Central memory CD8-positive, alpha-beta T cell (primary cell): Measurements from ENCODE around the gene CDK5R2.

Source experiments
- ATAC-seq: fragments of 150-1000 bp; cut with Tn5 transposase; replicated peaks from 2 replicates; pipeline ENCODE4 v1.10.0; 2022; ENCODE audit warnings: mild to moderate bottlenecking, moderate FRiP score, moderate number of reproducible peaks; ENCODE audit not compliant: poor library complexity, severe bottlenecking; ENCODE audit errors: extremely low read depth
- DNase-seq, 2 donors: peaks; one replicate each; pipeline ENCODE4 v3.0.0; 2021; ENCODE audit warnings: low spot score in 2 of 2
- H3K27ac Mint-ChIP-seq: one replicate; pipeline ENCODE4 v1.8.0; 2022; ENCODE audit warnings: low read depth, mild to moderate bottlenecking, moderate library complexity, mixed read lengths
- H3K27me3 Mint-ChIP-seq: one replicate; pipeline ENCODE4 v1.8.0; 2022; ENCODE audit warnings: mixed read lengths
- H3K36me3 Mint-ChIP-seq: one replicate; pipeline ENCODE4 v1.8.0; 2022; ENCODE audit warnings: mild to moderate bottlenecking, moderate library complexity, mixed read lengths; ENCODE audit not compliant: insufficient read depth
- H3K4me1 Mint-ChIP-seq: one replicate; pipeline ENCODE4 v1.8.0; 2022; ENCODE audit warnings: mixed read lengths
- H3K4me3 Mint-ChIP-seq: one replicate; pipeline ENCODE4 v1.8.0; 2022; ENCODE audit warnings: mild to moderate bottlenecking, moderate library complexity, mixed read lengths
- H3K9me3 Mint-ChIP-seq: one replicate; pipeline ENCODE4 v1.8.0; 2022; ENCODE audit warnings: mixed read lengths

The CDK5R2 gene

DNA sequence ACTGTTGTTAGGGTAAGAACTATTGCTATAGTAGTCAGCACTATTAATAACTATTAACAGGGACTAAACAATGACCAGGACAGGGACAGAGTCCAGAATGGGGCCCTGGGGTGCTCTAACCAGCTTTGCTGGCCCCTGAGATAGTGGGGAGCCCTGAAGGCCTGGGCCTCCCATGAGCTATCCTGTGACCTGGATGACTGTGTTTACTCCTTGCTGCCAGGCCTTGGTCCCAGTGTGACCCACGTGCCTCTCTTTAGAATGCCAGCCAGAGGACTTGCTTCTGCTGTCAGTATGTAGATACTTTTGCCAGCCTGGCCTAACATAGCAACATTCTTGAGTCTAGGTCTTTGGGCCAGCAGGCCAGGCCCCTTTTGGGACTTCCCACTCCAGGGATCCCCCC lies 11.4 kb downstream of the CDK5R2 start:
- no peaks in the 10 kb centered on the region for H3K4me1 Mint-ChIP-seq
- H3K27ac Mint-ChIP-seq = no peak overlapping the region
- DNase-seq (no peak), ATAC-seq (no peak)
- peaks cover 87% of the 10 kb centered on the region for H3K27me3 Mint-ChIP-seq
- no peak overlapping the region for H3K4me3 Mint-ChIP-seq
- no peaks in the 10 kb centered on the region for H3K9me3 Mint-ChIP-seq
- peaks cover 1% of the 10 kb centered on the region for H3K36me3 Mint-ChIP-seq

DNA sequence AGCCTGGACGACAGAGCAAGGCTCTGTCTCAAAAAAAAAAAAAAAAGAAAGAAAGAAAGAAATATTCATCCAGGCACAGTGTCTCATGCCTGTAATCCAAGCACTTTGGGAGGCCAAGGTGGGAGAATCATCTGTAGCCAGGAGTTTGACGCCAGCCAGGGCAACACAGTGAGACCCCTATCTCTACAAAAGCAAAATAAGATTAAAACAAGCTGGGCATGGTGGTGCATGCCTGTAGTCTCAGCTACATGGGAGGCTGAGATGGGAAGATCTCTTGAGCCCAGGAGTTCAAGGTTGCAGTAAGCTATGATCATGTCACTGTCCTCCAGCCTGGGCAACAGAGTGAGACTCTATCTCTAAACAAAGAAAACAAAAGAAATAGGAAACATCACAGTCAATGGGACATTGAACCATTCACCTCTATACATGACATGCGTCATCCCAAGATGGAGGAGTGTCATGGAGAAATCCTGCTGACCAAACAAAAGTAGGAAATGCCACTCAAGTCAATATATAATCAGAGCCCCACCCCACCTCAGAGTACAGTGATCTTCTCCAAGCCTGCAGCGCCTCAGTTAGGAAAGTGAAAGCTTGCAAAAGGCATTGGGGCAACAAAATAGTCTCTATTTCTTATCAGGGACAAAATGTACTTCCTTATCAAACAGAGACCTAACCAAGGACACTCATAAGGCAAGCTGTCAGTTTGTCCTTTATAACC lies 15.8 kb downstream of the CDK5R2 start:
- Mint-ChIP-seq H3K27ac (no peak overlapping the region), H3K9me3 (no peaks in the 10 kb centered on the region), H3K4me3 (no peak overlapping the region), H3K27me3 (peaks cover 88% of the 10 kb centered on the region), H3K4me1 (peaks cover 4% of the 10 kb centered on the region), H3K36me3 (no peaks in the 10 kb centered on the region)
- DNase-seq = no peak
- no peak for ATAC-seq

DNA sequence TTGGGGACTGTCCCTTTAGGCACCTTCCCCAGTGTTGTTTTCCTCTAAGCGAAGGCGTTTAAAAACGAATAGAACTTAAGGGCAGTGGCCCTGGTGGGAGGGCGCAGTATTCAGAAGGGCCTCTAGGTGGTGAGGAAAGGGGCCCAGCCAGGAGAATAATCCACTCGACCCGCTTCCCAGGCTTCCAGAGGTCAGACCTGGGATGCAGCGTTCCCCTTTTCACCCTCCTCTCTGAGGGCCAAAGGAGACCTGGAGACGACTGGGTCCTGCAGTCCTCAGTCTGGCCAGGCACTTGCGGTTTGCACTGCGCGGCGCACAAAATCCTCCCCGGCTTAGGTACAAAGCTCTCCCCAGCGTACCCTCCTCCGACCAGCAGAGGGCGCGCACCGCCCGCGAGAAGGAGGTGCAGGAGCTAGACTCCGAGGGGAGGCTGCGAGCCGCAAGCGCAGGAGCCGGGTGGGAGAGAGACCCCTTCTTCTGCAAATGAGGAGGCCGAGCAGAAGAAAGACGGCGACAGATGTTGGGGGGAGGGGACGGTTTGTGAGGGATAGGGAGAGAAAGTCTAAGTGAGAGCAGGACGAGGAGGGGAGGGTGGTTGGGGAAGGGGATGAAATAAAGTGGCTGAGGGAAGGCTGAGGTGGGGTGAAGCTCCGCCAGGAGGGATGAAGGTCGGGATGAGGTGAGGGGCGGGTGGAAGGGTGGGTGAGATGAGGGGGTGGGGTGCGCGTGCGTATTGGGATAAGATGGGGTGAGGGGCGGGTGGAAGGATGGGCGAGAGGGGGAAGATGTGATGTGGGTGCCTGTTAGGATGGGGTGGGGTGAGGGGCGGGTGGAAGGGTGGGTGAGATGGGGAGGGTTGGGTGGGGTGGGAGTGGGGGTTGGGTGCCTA lies 20.6 kb downstream of the CDK5R2 start:
- ATAC-seq (peak; percentile 88), DNase-seq (peak; percentile 76 to 79)
- Mint-ChIP-seq H3K4me1 (peaks cover 34% of the 10 kb centered on the region), H3K4me3 (peak overlapping the region; percentile 77), H3K27me3 (peaks cover 100% of the 10 kb centered on the region), H3K9me3 (no peaks in the 10 kb centered on the region), H3K27ac (peak overlapping the region; percentile 74), H3K36me3 (peaks cover 1% of the 10 kb centered on the region)

DNA sequence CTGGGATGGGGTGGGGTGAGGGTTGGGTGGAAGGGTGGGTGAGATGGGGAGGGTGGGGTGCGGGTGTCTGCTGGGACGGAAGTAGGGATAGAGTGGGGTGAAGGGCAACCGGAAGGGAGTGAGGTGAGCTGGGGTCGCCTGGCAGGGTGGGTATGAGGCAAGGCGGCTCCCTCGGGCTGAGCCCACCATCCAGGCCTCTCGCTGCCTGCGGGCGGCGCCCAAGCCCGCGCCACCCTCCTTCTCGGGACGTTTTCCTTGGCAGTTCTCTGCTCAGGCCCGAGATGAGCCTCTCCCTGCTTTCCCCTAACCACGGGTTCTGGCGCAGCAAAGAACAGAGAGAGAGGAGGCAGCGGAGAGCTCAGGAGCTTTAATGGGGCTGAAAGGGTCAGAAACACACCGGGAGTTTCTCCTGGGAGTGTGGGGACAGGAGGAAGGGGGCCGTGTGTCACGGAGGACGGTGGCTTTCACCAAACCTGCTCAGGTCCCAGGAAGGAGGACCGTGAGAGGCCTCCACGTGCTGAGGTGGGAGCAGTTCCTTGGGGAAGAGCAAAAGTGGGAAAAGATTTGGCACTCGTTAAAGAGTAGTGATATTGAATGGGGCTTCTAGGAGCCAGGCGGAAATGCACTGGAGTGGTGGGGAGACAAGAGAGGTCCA lies 21.4 kb downstream of the CDK5R2 start:
- Mint-ChIP-seq H3K9me3 (no peaks in the 10 kb centered on the region), H3K4me1 (peaks cover 38% of the 10 kb centered on the region), H3K4me3 (peak overlapping the region; percentile 77), H3K36me3 (peaks cover 1% of the 10 kb centered on the region), H3K27me3 (peaks cover 100% of the 10 kb centered on the region), H3K27ac (peak overlapping the region; percentile 74)
- ATAC-seq (no peak), DNase-seq (no peak)

DNA sequence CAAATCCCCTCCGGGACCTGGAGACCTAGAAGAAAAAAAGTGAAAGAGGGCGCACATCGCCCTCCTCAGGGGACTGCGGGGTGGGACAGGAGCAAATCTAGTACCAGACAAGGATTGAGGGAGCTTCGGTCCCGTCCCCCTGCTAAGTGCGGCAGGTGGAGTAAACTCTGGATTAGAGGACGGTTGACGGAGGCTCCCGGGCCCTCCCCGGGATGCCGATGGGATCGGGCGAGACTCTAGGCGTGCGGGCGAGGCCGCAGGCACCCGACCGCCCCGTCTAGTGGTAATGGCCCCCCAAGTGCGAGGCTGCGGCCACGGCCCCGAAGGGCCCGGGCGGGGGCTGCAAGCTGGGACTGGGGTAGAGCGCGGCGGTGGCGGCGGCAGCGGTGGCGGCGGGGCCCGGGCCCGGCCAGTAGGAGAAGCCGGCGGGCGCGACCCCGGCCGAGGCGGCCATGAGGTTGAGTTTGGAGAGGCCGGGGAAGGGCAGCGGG lies 22.0 kb downstream of the CDK5R2 start:
- ATAC-seq = no peak
- no peak overlapping the region for H3K27ac Mint-ChIP-seq
- peaks cover 100% of the 10 kb centered on the region for H3K27me3 Mint-ChIP-seq
- peaks cover 1% of the 10 kb centered on the region for H3K36me3 Mint-ChIP-seq
- no peak for DNase-seq
- H3K4me3 Mint-ChIP-seq = peak overlapping the region; percentile 77
- H3K9me3 Mint-ChIP-seq = no peaks in the 10 kb centered on the region
- peaks cover 39% of the 10 kb centered on the region for H3K4me1 Mint-ChIP-seq

DNA sequence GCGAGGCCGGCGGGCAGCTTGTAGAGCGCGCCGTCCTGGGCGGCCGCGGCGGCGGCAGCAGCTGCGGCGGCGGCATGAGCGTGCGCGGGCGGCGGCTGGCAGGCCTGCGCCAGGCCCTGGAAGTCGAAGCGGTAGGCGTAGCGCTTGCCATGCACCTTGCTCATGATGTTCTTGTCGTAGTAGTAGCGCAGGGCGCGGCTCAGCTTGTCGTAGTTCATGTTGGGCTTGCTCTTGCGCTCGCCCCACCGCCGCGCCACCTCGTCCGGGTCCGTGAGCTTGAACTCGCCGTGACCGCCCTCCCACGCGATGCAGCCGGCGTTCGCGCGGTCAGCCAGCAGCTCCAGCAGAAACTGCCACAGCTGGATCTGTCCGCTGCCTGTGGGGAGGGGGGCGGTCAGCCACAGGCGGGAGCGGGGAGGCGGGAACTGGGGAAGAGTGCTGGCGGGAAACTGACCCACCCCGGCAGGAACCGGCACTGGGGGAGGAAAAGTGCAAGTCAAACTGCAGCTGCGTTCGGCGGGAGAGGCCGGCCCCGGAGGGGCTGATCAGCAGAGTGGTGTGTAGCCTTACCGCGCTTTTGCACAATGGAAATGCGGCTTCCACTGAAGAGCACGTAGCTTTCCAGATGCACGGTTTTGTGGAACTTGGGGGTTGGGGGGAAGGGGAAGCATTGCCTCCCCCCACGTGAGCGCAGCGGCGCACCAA lies 22.6 kb downstream of the CDK5R2 start:
- no peaks in the 10 kb centered on the region for H3K9me3 Mint-ChIP-seq
- DNase-seq (no peak), ATAC-seq (peak; percentile 37)
- peaks cover 100% of the 10 kb centered on the region for H3K27me3 Mint-ChIP-seq
- H3K4me3 Mint-ChIP-seq = peak overlapping the region; percentile 55
- peaks cover 39% of the 10 kb centered on the region for H3K4me1 Mint-ChIP-seq
- peaks cover 1% of the 10 kb centered on the region for H3K36me3 Mint-ChIP-seq
- no peak overlapping the region for H3K27ac Mint-ChIP-seq

DNA sequence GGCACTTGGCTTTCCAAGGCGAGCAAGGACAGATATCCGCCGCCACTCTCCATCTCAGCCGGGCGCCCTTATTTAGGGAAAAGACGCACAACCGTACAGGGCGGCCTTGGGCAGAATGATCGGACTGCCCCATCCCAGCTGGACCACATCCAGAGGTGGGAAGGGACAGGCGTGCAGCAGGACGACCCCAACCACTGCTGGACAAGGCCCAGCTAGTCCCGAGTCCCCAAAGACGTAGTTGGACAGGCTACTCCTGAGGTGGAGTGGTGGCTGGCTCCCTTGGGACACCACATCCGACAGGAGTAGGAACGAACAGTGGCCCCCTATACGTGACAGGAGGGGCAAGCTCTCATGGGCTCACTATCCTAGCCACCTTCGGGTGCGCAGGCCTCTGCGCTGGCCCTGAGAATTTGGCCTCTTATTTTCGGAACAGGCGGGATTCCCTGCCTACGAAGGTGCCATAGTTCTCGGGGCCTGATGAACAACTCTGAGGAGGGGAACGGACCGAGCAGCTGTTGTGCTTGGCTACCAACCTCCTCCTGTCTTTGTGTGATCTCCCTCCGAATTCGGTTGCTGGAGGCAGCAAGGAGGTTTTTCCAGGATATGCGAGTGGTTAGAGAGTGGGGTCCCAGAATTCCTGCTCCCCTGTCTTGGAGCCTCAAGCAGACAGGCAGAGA lies 23.3 kb downstream of the CDK5R2 start:
- no peak overlapping the region for H3K27ac Mint-ChIP-seq
- DNase-seq (no peak), ATAC-seq (no peak)
- peaks cover 100% of the 10 kb centered on the region for H3K27me3 Mint-ChIP-seq
- peaks cover 39% of the 10 kb centered on the region for H3K4me1 Mint-ChIP-seq
- H3K36me3 Mint-ChIP-seq = peaks cover 1% of the 10 kb centered on the region
- peak overlapping the region; percentile 55 for H3K4me3 Mint-ChIP-seq
- H3K9me3 Mint-ChIP-seq = no peaks in the 10 kb centered on the region

DNA sequence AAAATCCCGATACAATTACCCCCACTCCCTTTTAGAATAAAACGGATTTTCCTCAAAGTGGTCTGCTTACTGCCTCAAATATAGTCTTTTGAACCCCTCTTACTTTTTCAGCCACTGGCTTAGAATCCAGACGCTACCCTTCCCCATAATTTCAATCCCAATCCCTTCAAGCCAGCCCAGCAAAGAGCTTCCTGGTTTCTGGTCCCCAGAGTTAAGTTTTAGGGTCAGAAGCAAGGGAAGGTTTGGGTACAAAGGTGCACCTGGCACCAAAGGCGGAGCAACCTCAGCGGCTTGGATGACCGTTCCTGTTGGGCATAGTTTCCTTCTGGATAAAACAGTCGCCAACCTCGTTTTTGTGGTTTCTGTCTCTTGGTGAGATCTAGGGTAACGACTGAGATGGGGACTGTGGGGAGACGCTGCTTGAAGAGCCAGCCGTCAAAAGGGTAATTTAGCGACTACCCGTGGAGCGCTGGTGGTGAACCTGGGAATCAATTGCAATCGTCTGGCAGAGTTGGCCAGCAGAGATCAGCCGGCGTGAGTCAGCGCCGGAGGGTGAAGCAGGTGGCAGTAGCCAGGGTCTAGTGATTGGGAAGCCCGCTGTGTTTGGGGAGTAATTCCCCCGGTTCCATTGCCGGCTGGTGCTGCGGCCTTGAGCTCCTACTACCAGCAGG lies 23.9 kb downstream of the CDK5R2 start:
- DNase-seq (no peak), ATAC-seq (no peak)
- Mint-ChIP-seq H3K4me1 (peaks cover 39% of the 10 kb centered on the region), H3K27me3 (peaks cover 100% of the 10 kb centered on the region), H3K9me3 (no peaks in the 10 kb centered on the region), H3K27ac (no peak overlapping the region), H3K36me3 (peaks cover 1% of the 10 kb centered on the region), H3K4me3 (peak overlapping the region; percentile 55)

DNA sequence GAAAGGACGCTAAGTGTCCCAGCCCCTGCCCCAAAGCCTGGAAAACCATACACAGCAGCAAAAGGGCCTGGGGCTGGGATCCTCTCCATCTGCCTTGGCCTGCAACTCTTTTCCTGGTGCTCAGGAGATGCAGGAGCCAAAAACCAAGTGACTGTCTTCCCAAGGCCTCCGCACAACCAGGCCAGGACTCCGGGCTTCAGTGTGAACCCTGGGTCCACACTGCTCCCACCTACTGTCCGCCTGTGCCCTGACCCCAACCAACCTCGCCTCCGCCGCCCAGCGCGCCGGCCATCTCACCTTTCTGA lies 24.4 kb downstream of the CDK5R2 start:
- Mint-ChIP-seq H3K4me1 (peaks cover 39% of the 10 kb centered on the region), H3K27me3 (peaks cover 100% of the 10 kb centered on the region), H3K27ac (no peak overlapping the region), H3K9me3 (no peaks in the 10 kb centered on the region), H3K4me3 (peak overlapping the region; percentile 55), H3K36me3 (peaks cover 1% of the 10 kb centered on the region)
- DNase-seq = no peak
- ATAC-seq = no peak

DNA sequence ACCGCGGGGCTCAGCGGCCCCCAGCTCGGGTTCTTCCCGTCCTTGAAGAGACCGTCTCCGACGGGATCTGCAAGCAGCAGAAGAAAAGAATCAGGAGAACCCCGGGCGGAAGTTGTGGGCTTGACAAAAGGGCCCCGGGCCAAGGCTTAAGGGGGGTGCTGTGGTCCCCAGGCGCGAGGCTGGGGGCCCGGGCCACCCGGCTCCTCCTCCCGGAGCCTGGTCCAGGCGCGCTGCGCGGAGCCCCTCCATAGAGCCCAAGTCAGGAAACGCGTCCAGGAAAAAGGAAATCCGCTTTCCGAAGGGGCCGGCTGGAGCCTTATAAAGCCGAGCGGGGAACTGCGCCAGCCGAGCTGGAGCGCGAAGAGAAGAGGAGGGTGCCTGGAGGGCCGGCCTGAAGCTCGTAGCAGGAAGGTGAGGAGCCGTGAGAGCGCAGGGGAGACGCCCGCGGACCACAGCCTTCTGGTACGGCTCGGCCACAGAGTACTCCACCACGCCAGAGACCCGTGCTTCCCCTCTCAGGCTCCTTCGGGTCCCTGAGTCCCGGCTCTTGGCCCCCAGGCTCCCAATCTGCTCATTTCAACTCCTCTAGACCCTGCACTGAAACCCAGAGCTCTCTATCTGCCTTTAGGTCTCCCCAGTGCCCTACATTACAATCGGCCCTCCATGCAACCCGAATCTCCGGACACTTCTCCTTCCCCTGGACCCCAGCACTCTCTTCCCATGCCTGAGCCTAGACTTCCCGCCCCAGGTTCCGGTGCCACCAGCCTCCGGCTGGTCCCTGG lies 25.0 kb downstream of the CDK5R2 start:
- Mint-ChIP-seq H3K27ac (no peak overlapping the region), H3K9me3 (no peaks in the 10 kb centered on the region), H3K4me1 (peaks cover 39% of the 10 kb centered on the region), H3K4me3 (peak overlapping the region; percentile 55), H3K27me3 (peaks cover 100% of the 10 kb centered on the region), H3K36me3 (peaks cover 1% of the 10 kb centered on the region)
- DNase-seq (no peak), ATAC-seq (no peak)

DNA sequence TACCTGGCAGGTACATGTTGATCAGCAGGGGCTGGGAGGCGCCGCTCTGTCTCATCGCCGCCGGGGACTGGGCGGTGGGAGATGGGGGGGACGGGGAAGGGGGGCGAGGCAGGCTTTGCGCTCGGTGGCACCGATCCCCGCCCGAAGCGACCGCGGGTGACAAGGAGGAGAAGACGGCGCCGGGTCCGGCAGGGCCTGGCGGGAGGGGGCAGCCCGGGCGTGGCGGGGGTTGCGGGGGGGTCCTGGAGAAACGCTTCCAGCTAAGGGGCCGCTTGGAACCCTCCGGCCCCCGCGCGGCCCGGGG lies 25.5 kb downstream of the CDK5R2 start, which contains the start of gene FEV:
FEV (minus strand) TSS at position 164 of the 304 bp plus-strand sequence; CDS start at position 55, 109 bp downstream.
- no peaks in the 10 kb centered on the region for H3K9me3 Mint-ChIP-seq
- peaks cover 1% of the 10 kb centered on the region for H3K36me3 Mint-ChIP-seq
- no peak for DNase-seq
- peak within 1 kb of the TSS; percentile 55 for H3K4me3 Mint-ChIP-seq
- no peak for ATAC-seq
- no peak within 1 kb of the TSS for H3K27ac Mint-ChIP-seq
- peaks cover 100% of the 10 kb centered on the region for H3K27me3 Mint-ChIP-seq
- peaks cover 37% of the 10 kb centered on the region for H3K4me1 Mint-ChIP-seq
